Fibroblast of mammary gland (primary cell): ENCODE data around the gene TGFB2.
A peak's percentile ranks its signal among the peaks of the same experiment; 100 is the strongest.

Source experiments
- DNase-seq: peaks from one replicate; pipeline ENCODE4 v3.0.0-alpha.2; 2010; ENCODE audit warnings: low read depth
- H3K4me3 ChIP-seq: 2 replicates; pipeline ENCODE4 v1.5.1; 2011; ENCODE audit warnings: low read depth, mild to moderate bottlenecking, low read length, moderate library complexity; ENCODE audit not compliant: control insufficient read depth
- TF ChIP-seq, protein P1 (sequence below): conservative IDR thresholded peaks from 2 replicates; pipeline ENCODE4 v1.5.1; 2011; ENCODE audit warnings: low read depth, low read length, inconsistent platforms; ENCODE audit not compliant: control insufficient read depth, insufficient read depth

TGFB2 gene

DNA sequence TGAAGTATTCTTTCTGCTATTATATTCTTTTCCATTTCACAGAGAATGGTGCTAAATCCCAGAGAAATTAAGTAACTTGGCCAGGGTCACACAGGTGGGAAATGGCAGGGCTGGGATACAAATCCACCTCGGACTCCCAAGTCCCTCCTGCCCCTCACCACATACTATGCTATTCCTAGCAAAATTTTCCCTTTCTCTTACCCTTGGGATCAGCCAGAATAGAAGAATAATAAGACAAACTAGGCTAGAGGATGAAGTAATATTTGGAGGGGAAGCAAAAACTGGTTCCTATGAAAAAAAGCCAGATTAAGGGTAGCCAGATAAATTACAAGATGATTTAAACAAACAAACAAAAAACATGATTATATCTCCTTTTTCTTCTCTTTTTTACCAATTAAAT lies 62.5 kb downstream of the TGFB2 start:
- TF ChIP-seq, protein P1, sequence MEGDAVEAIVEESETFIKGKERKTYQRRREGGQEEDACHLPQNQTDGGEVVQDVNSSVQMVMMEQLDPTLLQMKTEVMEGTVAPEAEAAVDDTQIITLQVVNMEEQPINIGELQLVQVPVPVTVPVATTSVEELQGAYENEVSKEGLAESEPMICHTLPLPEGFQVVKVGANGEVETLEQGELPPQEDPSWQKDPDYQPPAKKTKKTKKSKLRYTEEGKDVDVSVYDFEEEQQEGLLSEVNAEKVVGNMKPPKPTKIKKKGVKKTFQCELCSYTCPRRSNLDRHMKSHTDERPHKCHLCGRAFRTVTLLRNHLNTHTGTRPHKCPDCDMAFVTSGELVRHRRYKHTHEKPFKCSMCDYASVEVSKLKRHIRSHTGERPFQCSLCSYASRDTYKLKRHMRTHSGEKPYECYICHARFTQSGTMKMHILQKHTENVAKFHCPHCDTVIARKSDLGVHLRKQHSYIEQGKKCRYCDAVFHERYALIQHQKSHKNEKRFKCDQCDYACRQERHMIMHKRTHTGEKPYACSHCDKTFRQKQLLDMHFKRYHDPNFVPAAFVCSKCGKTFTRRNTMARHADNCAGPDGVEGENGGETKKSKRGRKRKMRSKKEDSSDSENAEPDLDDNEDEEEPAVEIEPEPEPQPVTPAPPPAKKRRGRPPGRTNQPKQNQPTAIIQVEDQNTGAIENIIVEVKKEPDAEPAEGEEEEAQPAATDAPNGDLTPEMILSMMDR, result no peak
- DNase-seq, result no peak
- H3K4me3 ChIP-seq, result no peak overlapping the region

DNA sequence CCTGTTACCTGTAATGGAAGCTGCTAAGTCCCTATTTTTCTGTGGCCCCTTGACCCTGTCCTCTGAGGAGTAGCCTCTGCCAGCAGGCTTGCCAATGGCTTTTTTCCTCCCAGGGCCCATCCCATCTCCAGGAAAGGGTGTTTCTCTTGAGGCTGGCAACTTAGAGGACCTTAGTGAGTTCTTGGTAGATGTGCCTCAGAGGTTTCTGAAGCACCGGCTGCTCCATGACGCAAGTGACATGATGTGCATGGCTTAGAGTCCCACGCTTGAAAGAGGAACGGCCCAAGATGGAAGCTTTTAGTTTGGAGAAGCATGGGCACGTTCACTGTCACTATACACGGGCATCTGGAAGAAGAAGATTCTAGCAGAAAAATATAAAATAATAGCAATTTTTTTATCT lies 63.0 kb downstream of the TGFB2 start:
- no peak overlapping the region for H3K4me3 ChIP-seq
- TF ChIP-seq, protein P1, result no peak
- no peak for DNase-seq

DNA sequence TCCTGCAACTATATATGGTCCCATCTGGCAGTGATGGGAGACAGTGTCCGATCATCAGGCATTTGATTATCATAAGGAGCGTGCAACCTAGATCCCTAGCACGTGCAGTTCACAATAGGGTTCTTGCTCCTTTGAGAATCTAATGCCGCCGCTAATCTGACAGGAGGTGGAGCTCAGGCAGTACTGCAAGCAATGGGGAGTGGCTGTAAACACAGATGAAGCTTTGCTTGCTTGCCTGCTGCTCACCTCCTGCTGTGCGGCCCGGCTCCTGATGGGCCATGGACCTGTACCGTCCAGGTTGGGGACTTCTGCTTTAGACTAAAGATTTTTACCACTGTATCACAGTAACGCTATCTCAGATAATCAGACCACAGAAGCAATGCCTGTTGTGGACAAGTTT lies 63.8 kb downstream of the TGFB2 start:
- no peak for DNase-seq
- no peak overlapping the region for H3K4me3 ChIP-seq
- TF ChIP-seq, protein P1, result no peak

DNA sequence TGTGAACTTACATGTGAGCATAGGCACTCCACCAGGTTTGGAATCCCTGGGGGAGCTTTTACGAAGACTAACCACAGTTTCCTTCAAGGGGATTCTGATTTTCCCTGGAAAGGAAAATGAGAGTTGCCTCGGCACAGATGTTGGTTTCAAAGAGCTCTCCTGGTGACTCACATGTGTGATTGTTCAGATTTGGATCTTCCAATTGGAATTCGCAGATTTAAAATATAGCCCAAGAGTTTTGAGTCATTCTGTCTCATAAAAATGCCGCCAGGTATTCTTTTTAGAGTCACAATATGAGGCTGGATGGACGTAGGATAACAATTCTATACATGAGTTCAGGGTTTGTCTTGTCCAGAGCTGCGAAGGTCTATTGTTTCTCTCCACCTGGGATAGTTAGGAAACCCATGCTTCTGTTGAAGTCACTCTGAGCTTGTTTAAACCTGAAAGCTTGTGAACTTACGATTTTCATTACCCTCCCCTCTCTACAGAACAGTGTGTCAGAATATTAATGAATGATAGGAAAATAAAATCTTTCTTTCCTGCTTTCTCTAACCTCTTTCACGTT lies 64.9 kb downstream of the TGFB2 start:
- TF ChIP-seq, protein P1, result no peak
- DNase-seq, result peak; percentile 66
- no peak overlapping the region for H3K4me3 ChIP-seq

DNA sequence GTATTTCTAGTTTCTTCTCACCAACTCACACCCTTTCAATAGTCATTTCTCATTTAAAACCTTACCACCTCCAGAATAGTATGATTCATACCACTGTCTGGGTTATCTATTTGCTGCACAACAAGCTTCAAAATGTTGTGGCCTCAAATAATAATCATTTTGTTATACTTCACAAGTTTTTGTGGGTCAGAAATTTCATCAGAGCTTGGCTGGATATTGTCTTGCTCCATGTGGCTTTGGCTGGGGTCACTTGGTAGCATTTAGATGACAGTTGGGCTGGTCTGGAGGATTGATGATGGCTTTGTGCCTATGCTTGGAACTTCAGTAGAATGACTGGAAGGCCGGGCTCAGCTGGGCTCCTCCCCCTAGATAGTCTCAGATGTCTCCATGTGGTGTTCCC lies 66.0 kb downstream of the TGFB2 start:
- no peak for DNase-seq
- H3K4me3 ChIP-seq, result no peak overlapping the region
- TF ChIP-seq, protein P1, result no peak

DNA sequence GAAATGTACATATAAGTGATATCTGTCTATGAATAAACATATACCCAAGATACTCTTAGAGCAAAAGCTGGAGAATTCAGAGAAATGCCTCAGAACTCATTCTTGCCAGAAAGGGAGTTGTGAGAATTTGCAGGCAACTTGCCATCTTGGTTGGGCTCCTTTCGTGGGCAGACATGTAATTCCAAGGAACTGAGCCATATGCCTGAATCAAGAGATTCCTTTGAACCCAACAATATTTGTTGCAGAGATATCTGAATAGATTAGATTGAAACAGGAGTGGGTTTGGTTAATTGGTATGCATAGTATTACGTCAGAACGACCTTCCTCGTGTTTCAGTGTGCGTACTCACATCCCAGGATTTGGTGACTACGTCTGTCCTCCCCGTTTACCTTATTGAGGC lies 67.0 kb downstream of the TGFB2 start:
- DNase-seq, result peak; percentile 14
- H3K4me3 ChIP-seq, result no peak overlapping the region
- TF ChIP-seq, protein P1, result no peak

DNA sequence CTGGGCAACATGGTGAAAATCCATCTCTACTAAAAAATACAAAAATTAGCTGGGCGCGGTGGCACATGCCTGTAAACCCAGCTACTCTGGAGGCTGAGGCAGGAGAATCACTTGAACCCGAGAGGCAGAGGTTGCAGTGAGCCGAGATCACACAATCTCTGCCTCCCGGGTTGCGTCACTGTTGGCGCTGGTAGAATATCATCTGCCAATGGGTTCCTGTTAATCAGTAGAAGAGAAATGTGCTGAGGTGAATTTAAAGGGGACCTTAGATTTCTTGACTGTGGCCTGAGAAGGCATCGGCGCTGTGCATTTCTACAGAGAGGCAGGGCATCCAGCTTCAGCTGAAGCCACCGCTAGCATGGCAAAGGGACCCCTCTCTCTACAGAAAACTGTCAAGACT lies 68.0 kb downstream of the TGFB2 start:
- H3K4me3 ChIP-seq, result no peak overlapping the region
- DNase-seq, result no peak
- TF ChIP-seq, protein P1, result no peak
